Measurements from ENCODE around the gene ATP7A.
A peak's percentile ranks its signal among the peaks of the same experiment; 100 is the strongest.
"Not testable (repeated sequence)": the region's sequence is repeated elsewhere in the genome, so short reads cannot be mapped to it uniquely, and the experiment has no call there.

ATP7A gene

DNA sequence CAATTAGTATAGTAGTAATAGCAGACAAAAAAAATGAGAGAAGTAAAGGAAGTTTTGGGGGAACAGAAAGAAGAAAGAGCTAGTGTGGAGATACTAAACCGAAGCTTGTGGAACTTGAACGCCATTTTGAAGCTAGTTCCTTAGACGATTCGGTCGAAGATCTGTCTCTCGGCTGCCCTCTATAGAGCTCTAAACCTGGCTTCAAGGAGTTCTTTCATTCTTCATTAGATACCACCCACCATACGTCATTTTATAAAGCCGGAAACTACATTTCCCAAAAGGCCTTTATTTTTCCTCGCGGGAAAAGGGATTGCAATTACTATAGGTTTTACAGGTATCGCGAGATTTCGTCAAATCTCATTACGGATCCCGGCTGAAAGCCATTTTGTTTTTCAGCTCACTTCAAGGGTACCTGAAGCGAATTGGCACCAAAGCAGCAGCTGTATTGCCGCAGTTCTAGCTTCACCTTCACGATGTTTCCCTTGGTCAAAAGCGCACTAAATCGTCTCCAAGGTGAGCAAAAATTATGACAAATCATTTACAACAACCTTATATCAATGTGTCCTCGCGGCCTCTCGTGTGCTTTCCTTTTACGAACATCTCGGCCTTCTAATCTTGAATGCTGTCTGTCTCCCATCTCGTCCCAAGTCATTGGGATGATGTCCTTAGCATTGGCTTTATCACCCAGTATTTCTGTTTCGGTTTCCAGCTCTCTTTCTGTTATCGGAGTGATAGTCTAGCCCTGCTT is 11.2 kb upstream of the ATP7A start, which contains the start of gene COX7B:
COX7B (plus strand) TSS at position 388 of the 748 bp plus-strand sequence; CDS start at position 474, 86 bp downstream.
- peak within 1 kb of the TSS; percentile 88 for H3K4me3 ChIP-seq (replicated peaks; ENCODE audit: low read depth, low read length)
- peak; percentile 98 for DNase-seq (ENCODE audit: low read depth)
- TF ChIP-seq, protein P1, sequence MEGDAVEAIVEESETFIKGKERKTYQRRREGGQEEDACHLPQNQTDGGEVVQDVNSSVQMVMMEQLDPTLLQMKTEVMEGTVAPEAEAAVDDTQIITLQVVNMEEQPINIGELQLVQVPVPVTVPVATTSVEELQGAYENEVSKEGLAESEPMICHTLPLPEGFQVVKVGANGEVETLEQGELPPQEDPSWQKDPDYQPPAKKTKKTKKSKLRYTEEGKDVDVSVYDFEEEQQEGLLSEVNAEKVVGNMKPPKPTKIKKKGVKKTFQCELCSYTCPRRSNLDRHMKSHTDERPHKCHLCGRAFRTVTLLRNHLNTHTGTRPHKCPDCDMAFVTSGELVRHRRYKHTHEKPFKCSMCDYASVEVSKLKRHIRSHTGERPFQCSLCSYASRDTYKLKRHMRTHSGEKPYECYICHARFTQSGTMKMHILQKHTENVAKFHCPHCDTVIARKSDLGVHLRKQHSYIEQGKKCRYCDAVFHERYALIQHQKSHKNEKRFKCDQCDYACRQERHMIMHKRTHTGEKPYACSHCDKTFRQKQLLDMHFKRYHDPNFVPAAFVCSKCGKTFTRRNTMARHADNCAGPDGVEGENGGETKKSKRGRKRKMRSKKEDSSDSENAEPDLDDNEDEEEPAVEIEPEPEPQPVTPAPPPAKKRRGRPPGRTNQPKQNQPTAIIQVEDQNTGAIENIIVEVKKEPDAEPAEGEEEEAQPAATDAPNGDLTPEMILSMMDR (IDR thresholded peaks at IDR 0.05; ENCODE audit: low read length, missing control alignments): peak; percentile 48

DNA sequence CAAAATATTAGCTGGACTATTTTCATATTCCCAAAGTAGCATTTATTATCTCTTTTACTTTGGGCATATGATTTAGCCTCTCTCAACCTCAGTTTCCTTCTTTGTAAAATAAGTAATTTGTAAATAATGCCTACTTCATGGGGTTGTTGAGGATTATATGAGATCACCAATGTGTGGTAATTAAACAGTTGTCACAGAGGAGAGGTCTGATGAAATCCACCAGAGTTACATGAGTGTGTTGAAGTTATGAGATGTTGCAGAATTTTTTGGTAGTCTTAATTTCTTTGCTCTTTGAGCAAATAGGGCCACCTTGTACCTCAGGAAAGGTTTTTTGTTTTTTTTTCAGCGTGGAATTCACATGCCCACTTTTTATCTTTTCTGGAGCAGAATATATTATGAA is 9.8 kb upstream of the ATP7A start:
- DNase-seq (ENCODE audit: low read depth): peak; percentile 18

DNA sequence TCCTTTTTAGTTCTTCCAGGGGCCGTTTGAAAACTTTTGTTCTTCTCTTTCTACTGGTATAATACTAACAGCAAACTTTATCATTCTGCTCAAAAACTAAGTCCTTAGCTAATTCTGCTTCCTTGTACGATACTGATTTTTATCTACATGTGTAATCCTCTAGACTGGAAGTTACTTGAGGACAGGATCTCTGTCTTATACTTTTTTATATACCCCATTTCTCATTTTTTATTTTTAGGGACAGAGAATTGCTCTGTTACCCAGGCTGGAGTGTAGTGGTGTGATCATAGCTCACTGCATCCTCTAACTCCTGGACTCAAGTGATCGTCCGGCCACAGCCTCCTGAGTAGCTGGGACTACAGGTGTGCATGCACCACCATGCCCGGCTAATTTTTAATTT is 9.0 kb upstream of the ATP7A start:
- no peak for DNase-seq (ENCODE audit: low read depth)
- no peak overlapping the region for H3K4me3 ChIP-seq (replicated peaks; ENCODE audit: low read depth, low read length)
- TF ChIP-seq, protein P1 (IDR thresholded peaks at IDR 0.05; ENCODE audit: low read length, missing control alignments): no peak

More for the DNA sequence above, 9.8 kb upstream of the ATP7A start:
- H3K4me3 ChIP-seq (replicated peaks; ENCODE audit: low read depth, low read length): peak overlapping the region; percentile 88
- TF ChIP-seq, protein P1 (IDR thresholded peaks at IDR 0.05; ENCODE audit: low read length, missing control alignments): no peak

DNA sequence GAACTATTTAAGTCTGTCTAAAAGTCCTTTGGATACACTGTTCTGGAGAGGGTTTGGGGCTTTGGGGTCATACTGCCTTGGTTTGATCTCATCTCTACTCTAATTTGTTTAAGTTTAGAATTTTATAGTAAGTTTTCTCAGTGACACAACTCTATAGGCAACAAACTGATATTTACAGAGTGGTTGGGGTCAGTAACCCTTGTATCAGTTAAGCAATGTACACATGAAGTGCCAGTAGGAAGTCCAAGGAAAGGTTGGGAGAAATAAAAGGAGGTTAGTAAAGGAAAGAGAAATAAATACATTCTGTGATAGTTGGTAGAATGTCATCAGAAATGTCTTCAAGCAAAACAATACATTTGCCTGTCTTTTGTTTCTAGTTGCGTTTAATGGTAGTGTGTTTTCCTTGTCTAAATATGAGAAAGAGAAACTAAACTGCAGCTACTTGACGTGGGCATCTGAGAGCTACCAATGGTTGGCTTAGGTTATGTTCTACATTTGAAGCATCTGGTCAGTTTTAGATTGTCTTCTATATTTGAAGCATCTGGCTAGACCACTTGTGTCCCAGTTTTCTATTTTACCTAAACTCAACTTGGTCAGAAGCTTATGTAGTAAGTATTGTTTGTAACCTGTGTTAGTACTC is 6.9 kb downstream of the ATP7A start:
- H3K4me3 ChIP-seq (replicated peaks; ENCODE audit: low read depth, low read length): no peak overlapping the region
- TF ChIP-seq, protein P1 (IDR thresholded peaks at IDR 0.05; ENCODE audit: low read length, missing control alignments): no peak
- DNase-seq (ENCODE audit: low read depth): no peak

DNA sequence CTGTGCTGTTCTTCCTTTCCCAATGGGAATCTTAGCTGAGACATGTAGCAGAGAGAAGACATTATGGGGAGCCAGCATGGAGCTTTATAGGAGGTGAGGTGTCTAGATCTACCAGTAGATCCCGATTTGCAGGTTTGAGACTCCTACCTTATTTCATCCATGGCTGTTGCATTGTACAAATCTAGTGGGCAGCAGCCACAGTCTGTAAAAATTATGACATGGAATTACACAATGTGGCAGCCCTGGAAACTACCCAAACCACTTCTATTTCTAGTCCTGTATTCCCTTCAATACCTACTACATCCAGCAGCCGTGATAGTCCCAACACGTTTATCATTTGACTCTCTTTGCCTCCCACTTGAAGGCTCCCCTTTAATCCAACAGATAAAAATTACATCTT is 8.1 kb downstream of the ATP7A start:
- DNase-seq (ENCODE audit: low read depth): peak; percentile 58
- TF ChIP-seq, protein P1 (IDR thresholded peaks at IDR 0.05; ENCODE audit: low read length, missing control alignments): no peak

DNA sequence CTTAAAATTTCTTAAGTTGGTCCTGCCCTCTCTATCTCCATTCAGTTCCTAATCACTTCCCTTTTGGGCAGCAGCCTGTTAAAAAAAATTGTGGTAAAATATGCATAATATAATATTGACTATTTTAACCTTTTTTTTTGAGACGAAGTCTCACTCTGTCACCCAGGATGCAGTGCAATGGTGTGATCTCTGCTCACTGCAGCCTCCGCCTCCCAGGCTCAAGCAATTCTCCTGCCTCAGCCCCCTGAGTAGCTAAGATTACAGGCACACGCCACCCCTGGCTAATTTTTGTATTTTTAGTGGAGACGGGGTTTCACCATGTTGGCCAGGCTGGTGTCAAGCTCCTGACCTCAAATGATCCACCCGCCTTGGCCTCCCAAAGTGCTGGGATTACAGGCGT is 8.9 kb downstream of the ATP7A start:
- DNase-seq (ENCODE audit: low read depth); H3K4me3 ChIP-seq (replicated peaks; ENCODE audit: low read depth, low read length): not testable (repeated sequence)

More for the DNA sequence above, 8.1 kb downstream of the ATP7A start:
- H3K4me3 ChIP-seq (replicated peaks; ENCODE audit: low read depth, low read length): no peak overlapping the region

DNA sequence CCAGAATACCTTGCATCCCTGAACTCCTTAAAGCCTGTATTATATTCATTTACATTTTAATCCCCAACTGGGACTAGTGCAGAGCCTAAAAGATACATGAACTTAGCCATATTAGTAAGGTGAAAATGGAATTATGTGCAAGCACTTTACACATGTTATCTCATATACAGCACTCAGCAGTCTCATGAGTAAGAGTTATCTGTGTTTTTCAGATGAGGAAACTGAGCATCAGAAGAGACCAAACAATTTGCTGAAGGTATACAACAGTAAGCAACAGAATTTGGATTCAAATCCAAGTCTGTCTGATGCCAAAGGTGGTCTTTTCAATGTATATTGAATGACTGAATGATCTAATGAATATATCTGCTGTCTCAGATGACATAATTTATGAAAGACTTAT is 12.3 kb downstream of the ATP7A start:
- no peak for DNase-seq (ENCODE audit: low read depth)
- TF ChIP-seq, protein P1 (IDR thresholded peaks at IDR 0.05; ENCODE audit: low read length, missing control alignments): no peak
- no peak overlapping the region for H3K4me3 ChIP-seq (replicated peaks; ENCODE audit: low read depth, low read length)

Measured in fibroblast of pulmonary artery (primary cell).